GM18870 (cell line): Measurements from ENCODE around the gene NRG2.

Experiments used
- ATAC-seq: cut with Tn5 transposase; IDR thresholded peaks from one replicate; pipeline ENCODE4 v1.9.1; 2021; ENCODE audit warnings: moderate library complexity; ENCODE audit not compliant: unreplicated experiment

The NRG2 gene

DNA sequence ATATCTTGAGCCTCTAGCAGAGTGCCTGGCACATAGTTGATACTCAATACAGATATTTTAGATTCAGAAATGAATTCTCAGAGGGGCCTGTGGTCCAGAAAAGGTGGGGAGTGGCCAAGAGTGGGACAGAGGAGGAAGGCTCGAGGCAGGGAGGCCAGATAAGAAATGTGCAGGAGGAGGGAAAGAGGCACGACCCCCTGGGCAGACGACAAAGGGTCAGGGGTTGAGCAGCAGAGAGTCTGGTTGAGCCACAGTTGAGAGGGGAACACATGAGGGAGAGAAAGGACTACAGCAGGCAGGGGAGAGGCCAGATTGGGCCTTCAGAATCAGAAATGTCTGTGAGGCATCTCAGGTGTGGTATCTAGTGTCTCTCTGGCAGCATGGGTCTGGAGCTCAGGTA is 158.4 kb downstream of the NRG2 start:
- ATAC-seq: no peak

DNA sequence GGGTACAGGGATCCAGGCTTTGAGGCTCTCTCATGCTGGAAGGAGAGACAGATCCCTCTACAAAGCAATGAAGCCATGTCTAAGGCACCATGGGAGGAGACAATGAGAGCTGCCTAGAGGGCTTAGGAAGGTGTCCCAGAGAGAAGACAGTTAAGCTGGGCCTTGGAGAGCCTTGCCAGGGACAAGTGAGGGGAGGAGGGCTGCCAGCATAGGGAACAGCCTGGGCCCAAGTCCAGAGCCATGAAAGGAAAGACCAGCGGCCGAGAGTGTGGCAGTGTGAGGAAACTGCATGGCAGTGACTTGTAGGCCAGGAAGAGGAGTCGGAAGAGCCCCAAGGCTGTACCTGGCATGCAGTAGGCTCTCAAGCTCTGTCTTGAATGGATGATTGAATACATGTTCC is 159.0 kb downstream of the NRG2 start:
- no peak for ATAC-seq

DNA sequence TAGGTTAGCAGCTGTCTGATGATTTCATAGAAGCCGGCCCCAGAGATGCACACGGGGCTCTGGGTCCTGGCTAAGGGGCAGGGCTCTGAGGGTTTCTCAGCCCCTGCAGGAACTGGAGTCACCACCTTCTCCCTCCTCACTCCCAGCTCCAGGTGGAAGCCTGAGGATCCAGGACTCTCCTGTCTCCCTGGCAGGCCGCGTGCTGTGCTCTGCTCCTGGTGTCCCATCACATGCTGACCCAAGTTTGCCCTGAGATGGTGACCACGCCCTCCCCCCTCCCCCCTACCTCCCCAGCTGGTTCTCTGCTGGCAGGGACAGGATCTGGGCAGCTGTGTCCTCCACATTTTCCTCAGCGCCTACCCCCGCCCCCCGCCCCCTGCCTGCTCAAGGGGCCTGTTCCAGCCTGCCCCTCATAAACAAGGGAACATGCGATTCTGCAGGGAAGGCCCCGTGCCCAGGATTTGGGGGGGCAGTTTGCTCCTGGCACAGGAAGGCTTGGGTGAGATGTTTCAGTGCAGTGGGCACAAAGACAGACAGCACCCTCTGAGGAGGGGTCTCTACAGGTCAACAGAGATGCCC is 160.0 kb downstream of the NRG2 start:
- no peak for ATAC-seq

DNA sequence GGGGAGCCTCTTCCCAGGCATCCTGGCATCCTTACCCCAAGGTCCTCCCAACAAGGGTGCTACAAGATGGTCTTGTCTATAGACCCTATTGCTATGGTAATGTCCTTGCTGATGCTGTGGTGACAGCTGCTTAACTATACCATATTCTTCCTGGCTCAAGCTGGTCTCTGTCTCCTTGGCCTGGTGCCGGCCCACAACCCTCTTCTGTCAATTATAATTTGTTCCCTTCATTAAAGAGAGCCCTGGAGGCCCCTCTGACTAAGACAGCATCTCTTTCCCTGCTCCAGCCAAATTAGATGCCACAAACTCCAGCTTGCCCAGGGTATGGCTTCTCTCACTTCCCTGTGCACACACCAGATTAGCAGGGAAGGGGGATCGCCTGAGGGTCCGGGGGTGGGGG is 160.8 kb downstream of the NRG2 start:
- ATAC-seq: no peak

DNA sequence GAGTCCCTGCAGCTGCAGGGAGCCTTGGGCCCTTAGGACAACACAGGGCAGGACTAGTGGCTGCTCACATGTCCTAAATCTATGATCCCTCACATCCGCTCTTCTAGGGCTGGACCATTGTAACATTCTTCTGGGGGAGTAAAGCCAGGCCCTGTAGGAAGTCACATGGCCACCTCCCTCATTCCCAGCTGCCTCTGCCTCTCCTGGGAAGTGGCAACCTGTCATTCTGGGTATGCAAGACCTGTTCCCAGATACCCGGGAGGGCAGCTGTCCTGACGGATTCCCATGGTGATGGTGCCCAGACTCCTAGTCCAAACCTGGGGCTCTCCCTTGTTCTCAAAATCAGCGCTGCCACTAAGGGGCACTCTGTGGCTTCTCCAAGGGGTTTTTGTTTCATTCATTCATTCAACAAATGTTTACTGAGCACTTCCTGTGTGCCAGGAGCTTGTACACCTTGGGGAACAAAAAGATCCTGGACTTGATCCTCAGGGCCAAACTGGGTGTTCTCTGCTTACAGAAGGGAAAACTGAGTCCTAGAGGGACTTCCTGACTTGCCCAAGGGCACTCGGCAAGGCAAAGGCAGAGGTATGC is 161.9 kb downstream of the NRG2 start:
- no peak for ATAC-seq

DNA sequence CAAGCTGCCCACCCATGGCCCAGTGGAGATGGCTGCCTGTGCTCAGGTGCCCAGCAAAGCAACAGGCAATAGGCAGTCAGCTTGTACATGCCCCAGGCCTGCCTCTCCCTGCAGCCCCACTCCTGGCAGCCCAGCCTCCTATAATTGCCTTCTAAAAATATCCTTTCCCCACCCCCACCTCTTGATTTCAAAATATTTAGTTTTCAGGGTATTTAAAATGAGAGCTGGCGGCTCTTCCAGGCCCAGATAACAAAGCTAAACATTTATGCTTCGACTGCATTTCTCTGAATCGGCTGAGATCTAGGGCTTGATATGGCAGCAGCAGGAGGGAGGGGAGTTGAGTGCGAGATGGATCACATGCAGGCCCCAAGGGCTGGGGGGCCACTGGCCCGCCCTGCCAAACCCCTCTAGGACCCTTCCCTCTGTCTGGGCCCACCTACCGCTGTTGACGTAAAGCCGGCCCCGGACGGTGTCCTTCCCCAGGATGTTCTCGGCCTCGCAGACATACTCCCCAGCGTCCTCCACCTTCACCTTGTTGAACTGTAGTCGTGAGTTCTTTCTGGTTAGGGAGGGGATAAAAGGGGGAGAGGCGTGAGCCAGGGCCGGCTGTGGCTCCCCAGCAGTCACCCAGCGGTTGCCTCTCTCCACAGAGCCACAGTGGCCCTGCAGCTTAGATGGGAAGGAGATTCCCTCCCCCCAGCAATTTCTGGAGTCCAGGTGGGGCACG is 162.5 kb downstream of the NRG2 start:
- ATAC-seq: no peak

DNA sequence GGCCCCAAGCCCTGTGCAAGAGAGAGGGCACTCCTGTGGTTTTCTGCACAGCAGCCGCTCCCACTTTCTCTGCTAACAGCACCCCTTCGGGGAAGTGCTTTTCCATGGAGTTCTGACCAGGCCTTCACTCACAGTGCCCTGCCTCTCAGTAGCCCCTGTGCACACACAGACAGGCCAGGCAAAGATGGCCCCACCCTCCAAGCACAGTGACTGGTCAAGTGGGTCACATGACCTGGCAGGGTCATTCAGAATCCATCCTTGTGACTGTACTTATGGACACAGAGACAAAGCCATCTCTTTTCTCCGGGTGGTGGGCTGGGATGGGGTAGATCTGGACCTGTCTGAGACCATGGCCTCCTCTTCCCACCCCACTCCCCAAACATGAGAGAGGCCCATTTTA is 165.0 kb downstream of the NRG2 start:
- no peak for ATAC-seq

DNA sequence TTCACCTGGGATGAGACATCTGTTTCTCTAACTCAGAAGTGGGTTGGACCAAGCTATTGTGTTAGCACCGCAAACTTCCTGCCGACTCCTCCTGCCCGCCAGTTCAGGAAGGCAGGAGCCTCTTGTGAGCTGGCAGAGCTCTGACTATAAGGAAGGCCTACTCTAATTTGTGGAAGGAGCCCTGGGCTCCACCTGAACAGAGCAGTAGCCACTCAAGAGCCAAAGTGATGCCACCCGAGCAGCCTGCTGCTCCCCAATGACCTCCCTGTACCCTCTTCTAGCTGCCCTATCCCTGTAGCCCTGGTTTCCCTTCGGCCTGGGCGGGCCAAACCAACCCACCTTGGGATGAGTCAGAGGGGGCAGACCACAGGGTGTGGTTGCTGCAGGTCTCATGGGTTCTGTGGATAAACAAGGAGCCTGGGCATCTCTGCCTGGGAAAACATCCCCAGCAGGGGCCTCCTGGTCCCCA is 165.9 kb downstream of the NRG2 start:
- ATAC-seq: no peak

DNA sequence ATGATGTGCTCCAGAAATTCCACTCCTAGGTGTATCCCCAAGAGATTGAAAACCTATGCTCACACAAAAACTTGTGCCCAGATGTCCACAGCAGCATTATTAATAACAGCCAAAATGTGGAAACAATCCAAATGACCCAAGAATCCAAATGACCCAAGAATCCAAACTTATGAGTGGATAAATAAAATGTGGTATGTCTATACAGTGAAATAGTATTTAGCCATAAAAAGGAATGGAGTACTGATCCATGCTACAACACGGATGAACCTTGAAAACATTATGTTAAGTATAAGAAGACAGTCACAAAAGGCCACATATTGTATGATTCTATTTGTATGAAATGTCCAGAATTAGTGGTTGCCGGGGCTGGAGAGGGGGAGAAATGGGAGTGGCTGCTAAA is 167.1 kb downstream of the NRG2 start:
- no peak for ATAC-seq

DNA sequence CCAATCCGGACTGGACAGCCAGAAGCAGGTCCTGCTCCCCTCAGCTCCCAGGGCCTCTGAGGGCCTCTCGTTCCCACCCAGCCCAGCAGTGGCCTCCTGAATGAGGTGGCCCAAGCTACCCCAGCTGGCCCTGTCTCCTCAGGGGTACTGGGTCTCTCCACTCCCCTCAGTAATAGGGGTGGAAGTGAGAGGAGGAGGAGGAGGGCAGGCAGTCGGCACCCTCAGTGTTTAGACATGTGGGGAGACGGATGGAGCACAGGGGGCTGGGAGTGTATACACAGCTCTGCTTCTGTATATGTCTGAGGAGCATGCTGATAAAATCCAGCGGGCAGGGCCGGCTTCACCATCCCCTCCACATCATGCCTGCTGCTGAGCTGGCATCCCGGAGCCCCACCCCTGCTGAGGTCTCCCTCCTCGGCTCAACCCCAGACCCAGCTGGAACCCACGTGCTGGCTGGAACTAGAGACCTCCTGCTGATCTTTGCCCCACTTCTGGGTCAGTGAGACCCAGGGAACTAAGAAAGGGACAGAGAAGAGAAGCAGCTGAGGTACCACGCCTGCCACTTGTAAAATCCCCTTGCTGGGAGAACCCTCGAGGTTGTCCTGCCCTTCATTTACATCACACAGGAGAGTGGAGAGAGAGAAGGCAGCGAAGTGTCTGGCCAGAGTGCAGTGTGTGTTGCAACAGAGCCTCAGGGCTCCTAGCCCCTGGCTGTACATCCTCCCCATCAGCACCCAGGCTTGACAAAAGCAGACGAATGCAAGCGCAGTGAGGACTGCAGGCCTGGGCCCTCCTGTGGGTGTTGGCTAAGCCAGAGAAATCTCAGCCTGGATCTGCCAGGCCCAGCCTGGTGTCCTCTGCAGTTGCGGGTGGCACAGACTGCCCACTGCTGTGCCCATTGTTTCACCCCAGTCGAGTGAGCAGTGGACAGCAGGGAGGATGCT is 170.0 kb downstream of the NRG2 start:
- ATAC-seq: no peak

DNA sequence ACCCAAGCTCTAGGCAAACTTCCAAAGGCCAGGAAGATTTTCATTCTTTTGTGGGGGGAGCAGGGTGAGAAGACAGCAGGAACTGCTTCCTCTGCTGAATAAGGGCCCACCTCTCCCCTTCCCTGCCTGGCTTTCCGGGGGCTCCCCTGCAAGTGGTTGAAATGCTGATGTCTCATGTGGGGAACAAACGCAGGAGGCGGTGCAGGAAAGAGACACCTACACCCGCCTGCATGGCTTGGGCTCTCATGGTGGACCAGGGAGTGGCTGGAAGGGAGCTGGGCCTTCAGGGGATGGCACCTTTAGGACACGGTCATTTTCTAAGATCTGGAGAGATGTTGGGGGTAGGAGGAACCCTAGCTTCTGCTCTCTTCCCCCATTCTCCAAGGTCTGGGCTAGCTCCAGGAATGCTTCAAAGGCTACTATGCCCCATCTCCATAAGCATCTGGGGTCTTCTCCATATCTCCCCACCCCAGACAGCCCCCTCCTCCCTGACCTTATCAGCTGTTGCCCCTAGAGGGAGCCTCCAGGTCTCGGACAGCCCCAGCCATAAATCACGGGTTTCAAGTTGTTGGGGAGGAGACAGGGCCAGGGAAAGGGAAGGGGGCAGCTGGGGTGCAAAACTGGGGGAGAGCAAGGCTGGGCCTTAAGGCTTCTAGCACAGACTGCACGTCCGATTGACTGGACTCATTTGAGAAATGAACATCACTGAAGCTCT is 170.9 kb downstream of the NRG2 start:
- ATAC-seq: no peak

DNA sequence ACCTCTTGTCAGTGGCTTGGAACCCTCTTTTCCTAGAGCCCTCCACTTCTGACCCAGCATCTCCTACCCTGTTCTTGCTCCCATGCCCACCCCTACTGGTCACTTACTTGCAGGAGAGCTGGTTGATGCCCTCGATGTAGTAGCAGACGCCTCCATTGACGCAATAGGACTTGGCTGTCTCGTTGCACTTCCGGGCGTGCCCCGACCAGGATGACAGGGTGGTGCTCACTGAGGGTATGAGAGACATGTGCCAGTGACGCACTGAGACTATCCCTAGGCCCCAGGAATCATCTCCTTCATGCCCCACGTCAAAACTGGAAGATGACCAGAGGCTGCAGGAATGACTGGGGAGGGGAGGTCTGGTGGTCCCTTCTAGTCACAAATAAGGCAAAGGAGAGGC is 171.5 kb downstream of the NRG2 start:
- no peak for ATAC-seq

DNA sequence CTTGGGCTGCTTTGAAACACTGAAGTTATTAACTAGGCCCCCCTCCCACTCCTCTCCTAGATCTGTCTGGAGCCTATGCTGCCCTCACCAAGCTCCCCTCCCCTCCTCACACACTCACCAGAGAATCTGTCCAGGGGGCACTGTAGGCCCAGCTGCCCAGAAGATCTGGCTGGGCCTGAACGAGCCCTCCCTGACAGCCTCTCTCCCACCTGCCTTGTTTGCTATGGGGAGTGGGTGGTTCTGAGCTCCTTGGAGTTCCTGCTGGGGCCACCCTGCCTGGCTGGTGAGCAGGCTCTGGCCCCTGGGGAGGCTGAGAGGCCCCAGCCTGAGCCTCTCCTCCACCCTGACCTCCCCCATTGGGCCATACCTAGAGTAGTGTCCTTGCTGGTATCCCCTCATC is 172.4 kb downstream of the NRG2 start:
- ATAC-seq: no peak

DNA sequence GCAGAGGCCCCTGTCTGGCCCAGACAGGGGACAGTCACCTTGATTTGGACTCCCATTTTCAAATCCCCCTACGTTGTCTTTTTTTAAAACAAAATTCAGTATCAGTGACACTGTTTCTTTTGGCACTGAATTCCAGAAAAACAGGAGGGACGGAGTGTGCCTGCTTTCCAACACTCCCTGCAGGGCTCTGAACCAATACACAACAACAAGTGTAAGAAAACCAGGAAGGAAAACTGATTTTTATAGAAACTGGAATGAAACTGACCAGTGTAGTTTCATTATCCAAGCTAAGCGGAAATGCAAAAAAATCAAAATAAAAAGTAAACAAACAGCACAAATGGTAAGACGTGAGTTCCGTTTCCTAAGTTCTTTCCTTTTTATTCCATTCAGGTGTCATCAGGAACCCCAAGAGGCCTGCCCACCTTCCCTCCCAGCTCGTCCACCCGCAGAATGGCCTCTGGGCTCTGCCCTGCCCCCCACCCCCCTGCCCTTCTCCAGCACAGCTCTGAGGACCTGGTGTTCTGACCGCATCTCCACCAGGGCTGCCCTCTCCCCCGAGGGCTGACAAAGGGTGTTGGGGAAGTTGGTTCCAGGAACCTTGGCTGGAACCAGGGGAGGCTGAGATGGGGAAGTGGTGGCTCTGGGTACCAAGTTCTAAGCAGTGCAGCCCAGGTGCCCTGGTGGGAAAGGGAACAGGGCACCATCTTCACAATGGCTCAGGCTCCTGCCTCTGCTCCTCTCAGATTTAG is 173.9 kb downstream of the NRG2 start:
- no peak for ATAC-seq

DNA sequence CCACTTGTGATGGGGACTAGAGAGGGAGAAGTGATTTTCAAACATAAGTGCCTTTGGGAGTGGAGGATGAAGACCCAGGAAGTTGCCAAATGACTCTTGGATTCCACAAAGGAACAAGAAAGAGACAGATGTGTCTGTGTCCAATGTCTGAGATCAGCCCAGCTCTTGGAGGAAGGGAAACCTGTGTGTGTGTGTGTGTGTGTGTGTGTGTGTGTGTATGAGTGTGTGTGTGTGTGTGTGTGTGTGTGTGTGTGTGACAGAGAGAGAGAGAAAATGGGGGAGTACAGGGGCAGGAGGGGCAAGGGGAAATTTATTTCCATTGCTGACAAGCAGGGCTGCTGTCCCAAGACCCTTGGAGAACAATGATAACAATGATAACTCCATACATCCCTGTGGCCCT is 175.5 kb downstream of the NRG2 start:
- ATAC-seq: no peak

DNA sequence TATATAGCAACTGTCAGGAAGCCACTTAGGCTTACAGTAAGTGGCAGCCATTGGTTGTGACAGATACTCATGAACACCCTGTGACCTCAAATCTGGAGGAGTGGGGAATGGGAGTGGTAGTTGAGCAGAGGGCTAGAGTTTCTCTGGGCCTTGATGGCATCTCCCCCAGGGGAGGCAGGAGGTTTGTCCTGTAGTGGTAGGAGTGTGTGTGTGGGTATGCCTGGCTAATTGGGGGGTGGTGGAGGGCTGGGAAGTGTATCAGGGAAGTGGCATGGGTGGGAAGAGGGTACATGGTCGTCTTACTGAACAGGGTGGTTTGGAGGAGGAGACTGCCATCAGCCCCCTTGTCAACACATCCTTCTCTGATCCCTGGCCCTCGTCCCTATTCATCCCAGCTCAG is 176.0 kb downstream of the NRG2 start:
- no peak for ATAC-seq

DNA sequence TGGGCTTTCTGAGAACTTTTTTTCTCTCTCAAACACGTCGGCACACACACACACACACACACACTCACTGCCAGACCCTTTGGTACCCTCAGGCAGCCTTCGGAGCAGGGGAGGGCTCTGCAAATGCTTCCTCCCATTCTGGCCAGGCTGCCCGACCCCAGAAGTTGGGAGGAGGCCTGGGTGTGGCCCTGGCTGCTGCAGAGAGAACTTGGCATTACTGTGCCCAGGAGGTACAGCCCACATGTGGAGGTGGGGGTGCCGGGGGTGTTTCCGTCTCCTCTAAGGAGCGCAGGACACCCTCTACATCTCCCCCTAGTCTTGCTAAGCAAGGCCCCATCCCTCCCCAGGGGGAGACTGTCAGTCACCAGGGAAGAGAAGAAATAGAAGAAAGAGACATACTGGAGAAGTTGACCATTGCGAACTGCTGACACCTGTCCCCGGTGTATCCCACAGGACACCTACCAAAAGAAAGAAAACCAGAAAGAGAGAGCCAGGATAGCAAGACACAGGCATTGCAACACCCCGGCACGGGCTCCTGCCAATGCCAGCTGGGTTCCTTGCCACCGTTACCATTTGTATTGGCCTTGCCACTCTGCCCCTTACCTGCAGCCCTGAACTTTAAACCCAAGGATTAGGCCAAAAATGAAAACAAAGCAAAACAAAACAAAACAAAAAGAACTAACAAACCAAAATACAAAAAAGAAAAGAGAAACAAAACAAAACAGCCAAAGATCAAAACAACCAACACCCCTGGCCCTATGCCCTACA is 178.2 kb downstream of the NRG2 start:
- no peak for ATAC-seq

DNA sequence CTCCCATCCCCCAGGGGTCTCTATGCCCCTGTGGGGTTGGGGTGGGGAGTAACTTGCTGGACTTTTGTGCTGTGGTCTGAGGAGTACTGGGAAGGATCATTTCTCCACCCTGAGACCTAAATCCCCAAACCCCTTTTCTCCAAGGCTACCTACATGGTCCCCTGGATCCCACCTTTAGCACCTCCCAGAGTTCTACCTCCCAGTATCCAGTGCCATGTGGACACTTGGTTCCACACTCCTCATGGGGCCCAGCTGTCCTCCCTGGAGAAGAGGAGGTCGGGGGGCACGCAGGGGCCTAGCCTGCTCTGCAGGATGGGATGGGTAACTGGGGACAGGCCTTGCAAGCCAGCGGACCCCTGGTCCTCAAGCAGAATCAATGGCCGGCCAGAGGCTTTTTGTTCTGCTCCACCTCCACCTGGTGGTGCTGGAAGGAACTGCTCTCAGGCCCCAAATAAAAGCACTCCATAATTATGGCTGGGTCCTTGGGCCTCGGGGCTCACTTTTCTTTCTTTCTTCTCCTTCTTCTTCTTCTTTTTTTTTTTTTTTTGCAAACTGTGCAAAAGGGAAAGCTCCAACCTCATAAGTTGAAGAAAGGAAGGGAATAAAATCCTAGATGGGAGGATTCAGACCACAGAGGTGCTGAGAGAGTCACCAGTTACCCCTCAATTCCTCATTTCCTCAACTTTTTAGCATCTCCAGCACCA is 179.1 kb downstream of the NRG2 start:
- no peak for ATAC-seq

DNA sequence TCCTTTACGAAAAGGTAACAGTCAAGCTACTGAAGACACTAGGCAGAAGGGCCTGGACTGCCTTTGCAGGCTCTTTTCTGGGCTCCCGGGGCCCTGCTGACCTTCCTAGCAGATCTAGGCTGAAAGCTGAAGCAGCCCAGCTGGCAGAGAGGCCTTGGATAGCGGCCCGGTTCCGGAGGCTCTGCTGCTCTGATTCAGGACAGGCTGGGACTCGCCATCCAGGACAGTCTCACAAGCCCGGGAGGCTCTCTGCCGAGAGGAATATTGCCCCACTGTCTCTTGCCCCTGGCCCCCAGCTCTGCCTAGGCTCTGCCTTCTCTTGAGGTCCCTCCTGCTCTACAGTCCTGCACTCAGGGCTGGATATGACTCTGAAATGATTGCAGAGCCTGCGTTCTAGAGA is 179.7 kb downstream of the NRG2 start:
- no peak for ATAC-seq
